GM19043 (cell line): Measurements from ENCODE around the gene NVL.
"Not testable (repeated sequence)": the region's sequence is repeated elsewhere in the genome, so short reads cannot be mapped to it uniquely, and the experiment has no call there.

Source experiments
- ATAC-seq: cut with Tn5 transposase; IDR thresholded peaks from one replicate; pipeline ENCODE4 v1.9.1; 2021; ENCODE audit warnings: low read depth; ENCODE audit not compliant: unreplicated experiment

The NVL gene

DNA sequence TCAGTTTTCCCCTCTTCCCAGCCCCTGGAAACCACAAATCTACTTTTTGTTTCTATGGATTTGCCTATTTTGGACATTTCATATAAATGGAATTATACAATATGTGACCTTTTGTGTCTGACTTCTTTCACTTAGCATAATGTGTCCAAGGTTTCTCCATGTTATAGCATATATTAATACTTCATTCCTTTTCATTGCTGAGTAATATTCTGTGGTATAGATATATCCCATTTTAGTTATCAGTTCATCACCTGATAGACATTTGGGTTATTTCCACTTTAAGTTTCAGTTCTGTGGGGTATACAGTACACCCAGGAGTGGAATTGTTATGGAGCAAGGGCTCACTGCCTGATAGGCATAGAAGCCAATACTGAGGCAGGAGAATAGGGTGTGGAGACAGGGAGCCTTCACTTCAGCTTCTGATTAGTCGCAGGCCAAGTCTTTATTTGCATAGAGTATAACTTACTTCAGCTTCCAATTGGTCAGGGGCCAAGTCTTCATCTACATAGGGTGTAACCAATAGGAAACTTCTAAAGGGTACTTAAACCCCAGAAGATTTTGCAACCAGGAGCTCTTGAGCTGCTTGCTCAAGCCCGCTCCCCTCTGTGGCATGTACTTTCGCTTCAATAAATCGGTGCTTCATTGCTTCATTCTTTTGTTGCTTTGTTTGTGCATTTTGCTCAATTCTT lies 8.3 kb upstream of the NVL start:
- ATAC-seq = no peak

DNA sequence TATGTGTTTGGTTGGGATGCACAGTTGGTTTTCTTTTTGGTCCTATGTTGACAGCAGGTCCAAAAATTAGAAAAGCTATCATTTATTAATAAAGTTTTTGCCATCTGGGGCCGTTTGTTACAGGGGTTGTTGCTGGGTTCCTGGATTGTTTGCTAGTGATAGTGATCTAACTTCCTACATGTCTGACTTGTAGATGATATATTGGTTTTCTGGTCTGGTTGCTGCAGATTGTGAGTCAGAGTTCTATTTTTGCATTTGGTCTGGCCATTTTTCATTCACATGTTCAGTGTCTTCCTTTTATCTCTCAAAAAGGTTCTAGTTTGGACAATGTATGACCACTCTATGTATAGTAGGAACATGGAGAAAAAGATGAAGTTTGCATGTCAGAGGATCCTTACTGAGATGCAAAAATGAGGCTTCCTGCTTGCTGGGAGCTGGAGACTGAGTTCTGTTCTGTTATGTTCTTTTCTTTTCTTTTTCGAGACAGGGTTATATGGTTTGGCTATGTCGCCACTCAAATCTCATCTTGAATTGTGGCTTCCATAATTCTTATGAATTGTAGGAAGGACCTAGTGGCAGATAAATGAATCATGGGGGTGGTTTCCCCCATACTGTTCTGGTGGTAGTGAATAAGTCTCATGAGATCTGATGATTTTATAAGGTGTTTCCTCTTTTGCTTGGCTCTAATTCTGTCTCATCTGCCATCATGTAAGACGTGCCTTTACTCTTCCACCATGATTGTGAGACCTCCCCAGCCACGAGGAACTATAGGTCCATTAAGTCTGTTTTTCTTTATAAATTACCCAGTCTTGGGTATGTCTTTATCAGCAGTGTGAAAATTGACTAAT lies 4.2 kb upstream of the NVL start:
- ATAC-seq = no peak

DNA sequence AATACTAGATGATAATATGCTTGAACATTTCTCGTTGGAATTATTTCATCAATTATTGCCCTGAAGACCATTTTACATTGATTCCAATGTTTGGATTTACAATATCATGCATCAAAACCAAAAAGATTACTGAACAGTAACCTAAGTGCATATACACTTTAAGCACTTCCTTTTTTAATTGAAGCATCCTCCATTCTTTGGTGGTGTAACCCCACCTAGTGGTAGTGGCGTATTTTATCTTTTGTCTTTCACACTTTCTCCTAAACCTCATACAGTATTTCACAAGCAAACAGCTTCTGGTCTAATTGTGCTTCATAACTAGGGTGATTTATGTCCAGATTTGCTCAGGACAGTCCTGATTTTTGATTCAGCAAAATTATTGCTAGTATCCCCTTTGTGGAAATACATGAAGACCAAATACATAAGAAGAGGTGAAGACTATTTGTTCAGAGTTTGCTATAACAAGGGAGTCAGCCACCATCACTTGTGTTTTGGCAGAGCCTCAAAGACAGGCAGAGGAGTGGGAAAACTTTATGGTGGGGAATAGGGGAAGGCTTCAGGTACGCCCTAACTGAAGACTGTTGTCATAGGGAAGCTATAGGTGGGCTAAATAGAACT lies 3.4 kb upstream of the NVL start:
- peak; percentile 52 for ATAC-seq

DNA sequence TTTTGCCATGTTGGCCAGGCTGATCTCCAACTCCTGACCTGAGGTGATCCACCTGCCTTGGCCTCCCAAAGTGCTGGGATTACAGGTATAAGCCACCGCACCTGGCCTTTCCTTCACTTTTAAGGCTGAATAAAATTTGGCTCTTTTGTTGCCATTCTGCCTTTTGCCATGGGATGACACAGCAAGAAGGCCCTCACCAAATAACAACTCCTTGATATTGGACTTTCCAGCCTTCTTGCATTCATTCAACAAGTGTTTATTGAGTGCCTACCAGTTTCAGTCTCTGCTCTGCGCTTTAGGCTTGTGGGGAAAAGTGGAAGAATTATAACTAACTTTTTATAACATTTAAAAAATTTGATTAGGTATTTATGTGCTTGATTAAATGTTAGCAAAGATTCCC lies 1.9 kb upstream of the NVL start:
- ATAC-seq = no peak

DNA sequence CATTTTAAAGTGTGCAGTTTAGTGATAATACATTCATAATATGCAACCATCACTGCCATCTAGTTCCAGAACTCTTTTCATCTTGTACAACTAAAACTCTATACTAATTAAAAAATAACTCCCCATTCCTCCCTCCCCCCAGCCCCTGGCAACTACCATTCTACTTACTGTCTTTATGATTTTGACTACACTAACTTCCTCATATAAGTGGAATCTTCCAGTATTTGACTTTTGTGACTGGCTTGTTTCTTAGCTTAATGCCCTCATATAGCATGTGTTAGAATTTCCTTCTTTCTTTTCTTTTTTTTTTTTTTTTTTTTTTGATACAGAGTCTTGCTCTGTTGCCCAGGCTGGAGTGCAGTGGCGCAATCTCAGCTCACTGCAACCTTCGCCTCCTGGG lies 1.4 kb upstream of the NVL start:
- no peak for ATAC-seq

DNA sequence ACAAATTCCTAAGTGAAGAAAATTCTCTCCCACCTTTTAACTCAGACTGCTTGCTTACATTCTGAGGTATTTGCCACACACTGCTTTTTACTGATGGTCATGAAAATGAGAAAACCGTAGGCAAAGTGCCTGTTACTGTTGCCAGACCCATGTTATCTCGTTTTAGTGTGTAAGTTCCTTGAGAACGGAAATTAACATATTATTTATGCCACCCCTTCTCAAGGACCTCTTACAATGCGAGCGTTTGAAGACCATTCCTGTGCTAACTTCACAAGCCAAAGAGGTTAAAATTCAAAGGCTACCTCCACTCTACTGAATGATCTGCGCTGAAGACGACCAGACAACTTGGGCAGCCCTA lies 509 bp downstream of the NVL start:
- no peak for ATAC-seq

DNA sequence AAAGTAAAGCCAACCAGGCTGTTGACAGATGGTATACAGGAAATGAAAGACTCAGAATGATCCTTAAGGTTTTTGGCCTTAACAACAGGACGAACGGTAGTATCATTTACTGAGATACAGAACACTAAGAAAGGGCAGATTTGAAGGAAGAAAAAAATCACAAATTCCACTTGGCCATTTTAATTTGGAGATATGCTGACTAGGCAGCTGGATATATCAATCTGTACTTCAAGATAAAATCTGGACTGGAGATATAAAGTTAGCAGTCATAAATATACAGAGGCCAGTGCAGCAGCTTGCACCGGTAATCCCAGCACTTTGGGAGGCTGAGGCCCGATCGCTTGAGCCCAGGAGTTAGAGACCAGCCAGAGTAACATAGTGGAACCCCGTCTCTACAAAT lies 1.3 kb downstream of the NVL start:
- ATAC-seq = no peak

DNA sequence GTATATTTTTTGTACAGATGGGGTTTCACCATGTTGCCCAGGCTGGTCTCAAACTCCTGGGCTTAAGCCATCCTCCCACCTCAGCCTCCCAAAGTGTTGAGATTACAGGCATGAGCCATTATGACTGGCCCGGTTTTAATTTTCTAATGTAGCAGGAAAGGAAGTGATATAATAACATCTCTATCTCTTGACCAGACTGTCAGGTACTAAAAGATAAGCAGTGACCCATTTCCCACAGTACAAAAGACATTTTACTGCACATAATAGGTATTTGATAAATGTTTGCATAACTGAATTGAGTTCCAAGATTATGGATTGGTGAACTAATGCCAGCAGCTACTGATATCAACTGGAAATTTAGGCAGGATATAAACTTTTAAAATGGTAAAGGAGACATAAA lies 4.0 kb downstream of the NVL start:
- no peak for ATAC-seq

DNA sequence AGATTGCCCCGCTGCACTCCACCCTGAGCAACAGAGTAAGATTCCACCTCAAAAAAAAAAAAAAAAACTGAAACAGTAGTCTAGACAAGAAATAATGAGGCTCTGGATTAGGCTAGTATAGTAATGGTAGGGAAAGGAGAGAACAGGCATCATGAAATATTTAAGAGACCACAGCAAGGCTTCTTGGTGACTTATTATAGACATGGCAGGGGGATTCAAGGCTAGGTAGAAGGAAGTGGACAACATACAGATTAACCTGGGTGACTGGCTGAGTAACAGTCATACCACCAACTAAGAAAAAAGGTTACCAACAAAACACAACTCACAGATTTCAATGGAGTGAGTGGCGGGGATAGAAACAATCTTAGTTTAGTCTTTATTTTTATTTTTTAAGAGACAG lies 8.3 kb downstream of the NVL start:
- no peak for ATAC-seq

DNA sequence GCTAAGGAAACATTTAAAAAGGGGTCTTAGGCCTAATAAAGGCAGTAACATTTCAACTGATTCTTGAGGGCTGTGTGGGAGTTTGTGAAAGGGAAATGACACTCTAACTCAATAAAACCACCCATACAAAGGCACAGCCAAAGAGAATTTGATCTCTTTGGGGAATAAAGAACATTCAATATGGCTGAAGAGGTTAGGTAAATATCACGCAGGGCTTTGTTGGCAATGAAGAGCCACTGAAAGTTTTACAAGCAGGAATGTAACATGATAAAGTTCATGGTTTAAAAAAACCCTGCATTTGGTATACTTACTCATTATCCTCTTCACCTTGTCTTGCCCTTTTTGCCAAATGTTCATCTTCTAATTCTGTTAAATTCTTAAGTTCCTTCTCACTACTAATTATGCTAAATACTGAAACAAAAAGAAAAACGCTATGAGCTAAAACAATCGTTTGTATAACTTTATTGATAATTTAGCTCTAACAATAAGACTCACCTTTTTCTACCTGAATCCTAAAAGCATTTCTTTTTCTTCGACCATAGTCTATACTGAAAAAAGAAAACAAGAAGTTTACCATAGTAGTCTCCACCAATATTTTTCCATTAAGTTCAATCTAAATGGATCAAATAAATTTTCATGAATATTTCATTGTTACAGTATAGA lies 12.5 kb downstream of the NVL start:
- ATAC-seq = no peak

DNA sequence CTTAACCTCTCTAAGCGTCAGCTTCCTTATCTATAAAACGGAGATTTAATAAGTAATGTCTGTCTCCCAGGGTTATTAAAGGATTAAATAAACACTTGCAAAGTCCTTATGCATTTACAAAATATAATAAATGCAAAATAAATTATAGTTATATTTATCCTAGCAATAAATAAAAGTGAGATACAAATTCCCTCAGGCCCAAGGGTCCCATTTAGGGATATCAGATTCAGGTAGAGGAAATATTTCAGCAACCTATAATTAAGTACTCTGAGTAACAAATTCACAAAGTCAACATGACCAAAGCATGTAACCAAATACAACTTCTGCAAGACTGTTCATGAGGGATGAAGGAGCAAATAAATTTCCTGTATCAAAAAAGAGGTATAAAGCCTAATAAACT lies 17.9 kb downstream of the NVL start:
- no peak for ATAC-seq

DNA sequence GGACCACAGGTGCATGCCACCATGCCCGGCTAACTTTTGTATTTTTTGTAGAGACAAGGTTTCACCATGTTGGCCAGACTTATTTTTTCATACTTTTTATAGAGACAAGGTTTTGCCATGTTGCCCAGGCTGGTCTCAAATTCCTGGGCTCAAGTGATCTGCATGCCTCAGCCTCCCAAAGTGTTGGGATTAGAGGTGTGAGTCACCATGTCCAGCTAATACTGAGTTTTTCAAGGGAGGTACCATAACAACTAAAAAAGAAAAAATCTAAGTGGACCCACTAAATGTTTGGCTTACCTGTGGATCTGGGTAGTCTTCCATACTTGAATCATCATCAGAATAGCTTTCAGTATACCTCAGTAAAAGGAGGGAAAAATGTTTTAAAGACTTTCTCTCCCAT lies 18.5 kb downstream of the NVL start:
- not testable (repeated sequence) for ATAC-seq

DNA sequence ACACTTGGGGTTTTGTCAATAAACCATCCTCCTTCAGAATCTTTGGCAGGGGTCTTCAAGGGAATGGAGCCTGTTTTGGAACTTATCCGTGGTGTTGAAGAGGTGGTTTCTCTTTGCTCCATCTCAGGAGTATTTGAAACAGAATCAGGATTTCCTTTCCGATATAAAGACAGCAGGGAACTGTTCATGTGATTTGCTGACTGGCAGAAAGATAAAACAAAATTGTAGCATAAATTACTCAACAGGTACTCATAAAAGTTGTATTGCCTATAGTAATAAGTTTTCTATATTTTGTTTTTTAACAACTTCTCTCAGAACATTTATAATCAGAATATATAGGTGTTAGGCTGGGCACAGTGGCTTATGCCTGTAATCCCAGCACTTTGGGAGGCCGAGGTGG lies 21.9 kb downstream of the NVL start:
- no peak for ATAC-seq

DNA sequence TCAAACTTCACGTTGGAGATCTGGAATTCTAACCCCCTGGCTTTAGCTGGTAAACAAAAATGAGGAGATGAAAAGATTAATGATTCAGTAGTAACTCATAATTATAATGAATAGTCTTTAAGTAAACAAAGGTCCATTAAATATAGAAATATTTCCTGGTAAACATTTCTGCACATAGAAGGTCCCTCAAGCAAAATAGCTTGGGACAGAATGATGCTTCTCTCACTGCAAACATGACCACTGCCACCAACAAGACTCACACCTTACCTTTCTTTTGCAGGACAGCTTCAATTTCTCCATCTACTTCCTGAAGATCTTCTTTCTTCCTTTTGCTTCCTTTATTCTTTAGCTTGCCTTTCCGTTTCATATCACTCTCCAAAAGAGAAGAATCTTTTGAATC lies 25.2 kb downstream of the NVL start:
- ATAC-seq = no peak

DNA sequence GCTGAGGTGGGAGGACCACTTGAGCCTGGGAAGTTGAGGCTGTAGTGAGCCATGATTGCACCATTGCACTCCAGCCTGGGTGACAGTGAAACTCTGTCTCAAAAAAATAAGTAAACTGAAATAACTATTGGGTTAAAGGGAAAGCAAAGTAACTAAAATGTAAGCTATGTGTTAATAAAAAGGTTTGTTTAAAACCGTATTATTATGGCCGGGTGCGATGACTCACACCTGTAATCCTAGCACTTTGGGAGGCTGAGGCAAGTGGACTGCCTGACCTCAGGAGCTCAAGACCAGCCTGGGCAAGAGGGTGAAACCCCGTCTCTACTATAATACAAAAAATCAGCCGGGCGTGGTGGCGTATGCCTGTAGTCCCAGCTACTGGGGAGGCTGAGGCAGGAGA lies 27.0 kb downstream of the NVL start:
- ATAC-seq = no peak

DNA sequence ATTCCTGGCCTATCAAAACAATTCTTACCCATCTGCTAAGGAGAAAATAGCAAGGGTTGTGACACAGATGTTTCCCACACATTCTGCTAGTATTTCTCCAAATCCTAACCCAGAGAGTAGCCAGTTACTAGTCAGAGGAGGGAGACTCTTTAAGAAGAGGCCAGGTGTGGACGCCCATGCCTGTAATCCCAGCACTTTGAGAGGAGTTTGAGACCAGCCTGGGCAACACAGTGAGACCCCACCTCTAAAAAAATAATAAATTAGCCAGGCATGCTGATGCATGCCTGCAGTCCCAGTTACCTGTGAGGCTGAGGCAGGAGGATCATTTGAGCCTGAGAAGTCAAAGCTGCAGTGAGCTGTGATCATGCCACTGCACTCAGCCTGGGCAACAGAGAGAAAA lies 28.6 kb downstream of the NVL start:
- no peak for ATAC-seq

DNA sequence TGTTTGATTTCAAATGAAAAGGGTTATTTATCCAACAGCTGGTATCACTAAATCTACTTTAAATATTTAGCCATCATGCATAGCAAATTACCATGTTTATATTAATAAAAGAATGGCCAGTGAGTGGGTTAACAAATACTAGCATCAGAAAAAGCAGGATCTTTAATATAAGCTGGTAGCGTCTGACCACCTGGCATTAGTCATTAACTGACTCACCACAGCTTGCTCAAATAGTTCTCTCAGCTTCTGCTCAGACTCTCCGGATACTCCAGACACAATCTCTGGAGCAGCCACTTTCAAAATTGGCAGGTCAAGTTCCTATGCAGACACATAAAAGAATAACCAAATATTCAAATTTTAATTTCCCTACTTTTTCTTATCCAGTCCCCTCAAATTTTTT lies 29.6 kb downstream of the NVL start:
- no peak for ATAC-seq

DNA sequence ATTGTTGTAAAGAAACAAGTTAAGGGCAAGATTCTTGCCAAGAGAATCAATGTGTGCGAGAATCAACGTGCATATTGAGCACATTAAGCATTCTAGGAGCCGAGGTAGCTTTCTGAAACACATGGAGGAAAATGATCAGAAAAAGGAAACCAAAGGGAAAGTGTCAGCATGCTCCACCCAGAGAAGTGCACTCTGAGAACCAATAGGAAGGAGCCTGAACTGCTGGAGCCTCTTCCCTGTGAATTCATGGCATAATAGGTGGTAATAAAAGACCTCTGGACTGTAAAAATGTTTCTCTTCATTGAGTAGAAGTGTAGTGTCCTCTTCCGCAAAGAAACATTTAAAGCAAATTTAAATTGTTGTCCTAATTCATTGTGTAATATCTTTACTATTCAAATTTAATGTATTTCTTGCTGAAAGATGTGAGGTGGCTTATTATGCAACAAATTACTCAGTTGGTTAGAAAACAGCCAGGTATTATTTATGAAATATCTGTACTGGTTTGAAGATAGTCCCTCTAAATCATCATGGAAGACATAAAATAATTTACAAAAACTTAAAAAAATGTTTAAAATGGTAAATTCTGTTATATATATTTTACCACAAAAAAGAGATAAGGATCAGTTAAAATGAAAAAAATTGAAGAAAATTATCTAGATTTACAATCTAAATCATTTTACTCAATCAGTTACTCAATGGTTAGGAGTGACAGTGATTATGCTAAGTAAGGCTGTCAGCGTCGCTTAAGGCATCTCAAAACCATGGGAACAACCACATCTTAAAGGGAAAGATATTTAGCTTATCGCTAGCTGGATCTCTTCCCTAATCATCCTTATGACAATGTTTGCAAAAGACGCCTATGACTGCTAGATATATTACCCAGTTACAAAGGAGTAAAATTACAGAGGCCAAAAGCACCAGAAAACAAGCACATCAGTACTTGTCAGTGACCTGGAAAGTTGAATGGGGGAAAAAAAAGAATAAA lies 31.3 kb downstream of the NVL start:
- no peak for ATAC-seq

DNA sequence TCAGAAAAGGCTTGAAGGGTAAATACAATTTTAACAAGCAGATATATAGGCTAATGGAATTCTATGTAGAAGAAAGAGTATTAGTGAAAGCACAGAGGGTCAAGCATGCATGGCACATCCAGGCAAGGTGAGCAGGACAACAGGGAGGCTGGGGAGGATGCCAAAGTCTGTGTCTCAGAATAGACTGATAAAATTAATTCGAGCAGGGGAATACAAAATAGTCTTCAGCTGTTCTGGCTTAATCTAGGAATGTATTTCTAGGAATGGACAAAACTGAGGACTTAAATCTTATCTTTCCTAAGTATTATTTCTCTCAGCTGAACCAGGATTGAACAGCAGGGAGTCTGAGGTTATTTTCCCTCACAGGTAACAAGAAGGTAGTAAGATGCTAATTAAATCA lies 35.2 kb downstream of the NVL start:
- ATAC-seq = no peak

DNA sequence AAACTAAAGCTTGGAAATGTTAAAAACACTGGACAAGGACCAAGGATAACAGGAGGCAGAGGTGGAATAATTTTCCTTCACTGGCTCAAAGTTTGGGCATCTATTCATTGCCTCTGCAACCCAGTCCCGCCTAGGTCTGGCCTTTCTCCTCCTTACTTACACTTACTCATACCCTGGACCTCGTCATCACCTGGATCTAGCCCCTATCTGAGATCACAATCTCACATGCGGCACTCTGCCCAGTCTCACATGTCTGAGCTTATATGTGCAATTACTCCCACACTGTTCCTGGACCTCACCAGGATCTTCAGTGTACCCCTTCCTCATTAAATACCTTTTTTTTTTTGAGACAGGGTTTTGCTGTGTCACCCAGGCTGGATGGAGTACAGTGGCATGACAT lies 37.6 kb downstream of the NVL start:
- ATAC-seq = no peak
